Activated CD4-positive, alpha-beta T cell treated with anti-CD3 and anti-CD28 coated beads for 36 hours (primary cell): ENCODE measurements around the gene GLT6D1. TPM values are rescaled to one million over a fixed set of nuclear protein-coding genes. Genes with fewer than 3 reads are reported as not detected.

Experiments
- ATAC-seq: fragments of 200-7000 bp; cut with Tn5 transposase; one replicate; pipeline ENCODE4 v1.10.0; 2021; ENCODE audit warnings: mild to moderate bottlenecking, moderate library complexity
- CTCF ChIA-PET: fragments of 350-600 bp; sonication (Branson Sonifier 250); formaldehyde crosslinking; loops from one replicate; lab custom pipeline; 2021; ENCODE audit warnings: antibody characterized with exemption; lab: Charles Lee
- POLR2A ChIA-PET: fragments of 350-600 bp; sonication (Branson Sonifier 250); formaldehyde crosslinking; loops from one replicate; lab custom pipeline; 2021; ENCODE audit warnings: antibody characterized with exemption, inconsistent platforms; lab: Charles Lee
- DNase-seq: peaks from one replicate; pipeline ENCODE4 v3.0.0-alpha.2; 2020
- H3K27ac Mint-ChIP-seq: one replicate; pipeline ENCODE4 v1.8.0; 2021; ENCODE audit warnings: mixed read lengths
- H3K27me3 Mint-ChIP-seq: one replicate; pipeline ENCODE4 v1.8.0; 2021; ENCODE audit warnings: mixed read lengths
- H3K36me3 Mint-ChIP-seq: one replicate; pipeline ENCODE4 v1.8.0; 2021; ENCODE audit warnings: low read depth, mixed read lengths
- H3K4me1 Mint-ChIP-seq: one replicate; pipeline ENCODE4 v1.8.0; 2021; ENCODE audit warnings: mixed read lengths
- H3K4me3 Mint-ChIP-seq: one replicate; pipeline ENCODE4 v1.8.0; 2021; ENCODE audit warnings: mild to moderate bottlenecking, moderate library complexity, mixed read lengths
- H3K9me3 Mint-ChIP-seq: one replicate; pipeline ENCODE4 v1.8.0; 2021; ENCODE audit warnings: low read depth, mixed read lengths
- intact Hi-C, 2 experiments: fragments of 100-400 bp; cut with DNase I in 1 of 2; cut with micrococcal nuclease in 1 of 2; formaldehyde crosslinking; loops; one replicate each; pipeline versions ENCODE4 v1.14.2 to v1.15.1; 2022 to 2024; cut with DNase I, micrococcal nuclease
- total RNA-seq, 2 experiments: library from RNA; stranded (reverse); gene quantifications; one replicate each; pipeline ENCODE4 v1.2.3, GENCODE V29; 2021

GLT6D1 gene, protein sequence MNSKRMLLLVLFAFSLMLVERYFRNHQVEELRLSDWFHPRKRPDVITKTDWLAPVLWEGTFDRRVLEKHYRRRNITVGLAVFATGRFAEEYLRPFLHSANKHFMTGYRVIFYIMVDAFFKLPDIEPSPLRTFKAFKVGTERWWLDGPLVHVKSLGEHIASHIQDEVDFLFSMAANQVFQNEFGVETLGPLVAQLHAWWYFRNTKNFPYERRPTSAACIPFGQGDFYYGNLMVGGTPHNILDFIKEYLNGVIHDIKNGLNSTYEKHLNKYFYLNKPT
- total RNA-seq: not detected

DNA sequence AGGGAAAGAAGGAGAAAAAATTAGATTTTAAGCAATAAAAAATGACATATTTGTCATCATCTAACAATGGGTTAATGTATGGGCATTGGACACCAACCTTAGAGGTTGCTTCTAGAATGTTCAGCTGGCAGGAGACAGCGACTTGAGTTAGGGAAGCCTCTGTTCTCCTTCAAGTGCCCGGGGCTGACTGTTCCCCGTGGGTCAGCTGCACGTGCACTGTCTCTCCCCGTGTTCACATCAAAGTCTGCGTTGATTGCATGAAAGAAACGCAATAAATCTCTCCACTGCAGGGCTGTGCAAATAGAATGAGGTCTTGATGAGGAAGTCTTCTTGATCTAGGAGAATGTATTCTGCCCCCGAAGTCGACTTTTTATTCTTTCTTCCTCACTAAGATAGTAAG lies at the start of gene GLT6D1:
TSS of gene GLT6D1 (minus strand) at position 345 of the 400 bp plus-strand sequence. CDS start 353 bp downstream, outside the sequence.
- POLR2A ChIA-PET: no interaction called here
- no peak within 1 kb of the TSS for H3K4me3 Mint-ChIP-seq
- no peaks in the 10 kb centered on the region for H3K4me1 Mint-ChIP-seq
- H3K9me3 Mint-ChIP-seq: peaks cover 7% of the 10 kb centered on the region
- DNase-seq (no peak), ATAC-seq (no peak)
- CTCF ChIA-PET: interaction anchor here (0.6 kb wide), 1 partner anchor 203 kb away, joined by 3 read pairs; no protein-coding TSS in a partner anchor
- H3K27me3 Mint-ChIP-seq: peaks cover 25% of the 10 kb centered on the region
- no peaks in the 10 kb centered on the region for H3K36me3 Mint-ChIP-seq
- no peak within 1 kb of the TSS for H3K27ac Mint-ChIP-seq
- intact Hi-C loops: no loop called here

DNA sequence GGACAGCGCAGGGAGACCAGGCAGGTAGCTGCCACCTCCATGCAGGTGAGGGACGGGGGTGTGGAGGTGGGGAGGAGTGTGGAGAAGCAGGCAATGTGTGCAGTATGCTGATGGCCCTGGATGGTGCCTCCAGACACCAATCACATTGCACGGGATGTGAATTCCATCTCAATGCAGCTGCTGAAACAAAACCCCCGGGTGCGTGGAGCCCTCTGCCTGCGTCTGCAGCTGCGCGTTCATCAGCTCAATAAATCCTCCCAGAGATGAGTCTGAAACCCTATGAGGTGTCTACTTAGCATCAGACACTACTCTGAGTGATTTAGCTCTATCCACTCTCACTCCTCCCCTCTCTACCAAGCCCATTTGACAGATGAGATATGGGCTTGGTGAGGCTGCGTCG lies 49.7 kb upstream of the GLT6D1 start:
- no peak overlapping the region for H3K27ac Mint-ChIP-seq
- no peaks in the 10 kb centered on the region for H3K27me3 Mint-ChIP-seq
- ChIA-PET POLR2A (no interaction called here), CTCF (no interaction called here)
- H3K9me3 Mint-ChIP-seq: no peaks in the 10 kb centered on the region
- H3K4me1 Mint-ChIP-seq: no peaks in the 10 kb centered on the region
- H3K4me3 Mint-ChIP-seq: no peak overlapping the region
- H3K36me3 Mint-ChIP-seq: no peaks in the 10 kb centered on the region
- ATAC-seq (no peak), DNase-seq (no peak)
- intact Hi-C loops: no loop called here

DNA sequence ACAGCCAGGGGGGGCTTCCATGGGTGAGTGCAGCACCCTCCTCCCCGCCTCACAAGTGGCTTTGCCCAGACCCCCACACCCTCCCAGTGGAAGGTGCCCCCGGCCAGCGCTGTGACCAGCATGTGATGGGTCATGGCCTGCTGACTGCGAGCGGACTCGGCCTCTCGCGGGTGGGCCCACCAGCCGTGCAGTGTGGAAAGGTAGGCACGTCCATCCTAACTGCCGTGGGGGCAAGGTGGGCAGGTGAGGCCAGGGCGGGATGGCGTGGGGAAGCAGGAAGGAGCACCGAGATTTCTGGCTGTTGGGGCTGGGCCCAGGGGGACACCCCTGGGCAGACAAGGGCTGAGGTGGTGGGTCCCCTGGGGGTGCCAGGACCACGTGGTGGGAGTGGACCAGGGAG lies 47.9 kb upstream of the GLT6D1 start:
- H3K9me3 Mint-ChIP-seq: no peaks in the 10 kb centered on the region
- intact Hi-C loops: no loop called here
- no peaks in the 10 kb centered on the region for H3K36me3 Mint-ChIP-seq
- peaks cover 2% of the 10 kb centered on the region for H3K27me3 Mint-ChIP-seq
- ATAC-seq (no peak), DNase-seq (no peak)
- no peak overlapping the region for H3K27ac Mint-ChIP-seq
- H3K4me1 Mint-ChIP-seq: no peaks in the 10 kb centered on the region
- ChIA-PET POLR2A (no interaction called here), CTCF (no interaction called here)
- H3K4me3 Mint-ChIP-seq: no peak overlapping the region

DNA sequence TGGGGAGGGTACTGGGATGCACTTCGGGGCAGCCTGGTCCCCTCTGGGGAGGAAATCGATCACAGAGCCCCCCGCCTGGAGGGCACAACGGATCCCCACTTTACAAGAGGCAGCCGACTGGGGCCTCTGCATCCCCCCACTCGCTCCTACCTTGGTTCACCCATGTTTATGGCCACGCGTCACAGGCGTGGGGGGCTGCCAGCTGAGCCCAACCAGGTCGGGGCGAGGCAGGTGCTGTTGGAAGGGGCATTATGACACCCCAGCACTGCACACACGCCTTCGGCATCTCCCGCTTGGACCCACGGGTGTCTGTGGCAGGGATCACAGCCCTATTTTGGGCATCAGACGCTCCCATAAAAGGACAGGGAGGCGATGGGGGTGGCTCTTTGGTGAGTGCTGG lies 45.4 kb upstream of the GLT6D1 start:
- Mint-ChIP-seq H3K36me3 (no peaks in the 10 kb centered on the region), H3K27ac (no peak overlapping the region), H3K4me3 (no peak overlapping the region), H3K9me3 (no peaks in the 10 kb centered on the region), H3K27me3 (peaks cover 2% of the 10 kb centered on the region), H3K4me1 (no peaks in the 10 kb centered on the region)
- ATAC-seq: no peak
- POLR2A ChIA-PET: no interaction called here
- intact Hi-C loops: no loop called here
- CTCF ChIA-PET: no interaction called here
- no peak for DNase-seq

DNA sequence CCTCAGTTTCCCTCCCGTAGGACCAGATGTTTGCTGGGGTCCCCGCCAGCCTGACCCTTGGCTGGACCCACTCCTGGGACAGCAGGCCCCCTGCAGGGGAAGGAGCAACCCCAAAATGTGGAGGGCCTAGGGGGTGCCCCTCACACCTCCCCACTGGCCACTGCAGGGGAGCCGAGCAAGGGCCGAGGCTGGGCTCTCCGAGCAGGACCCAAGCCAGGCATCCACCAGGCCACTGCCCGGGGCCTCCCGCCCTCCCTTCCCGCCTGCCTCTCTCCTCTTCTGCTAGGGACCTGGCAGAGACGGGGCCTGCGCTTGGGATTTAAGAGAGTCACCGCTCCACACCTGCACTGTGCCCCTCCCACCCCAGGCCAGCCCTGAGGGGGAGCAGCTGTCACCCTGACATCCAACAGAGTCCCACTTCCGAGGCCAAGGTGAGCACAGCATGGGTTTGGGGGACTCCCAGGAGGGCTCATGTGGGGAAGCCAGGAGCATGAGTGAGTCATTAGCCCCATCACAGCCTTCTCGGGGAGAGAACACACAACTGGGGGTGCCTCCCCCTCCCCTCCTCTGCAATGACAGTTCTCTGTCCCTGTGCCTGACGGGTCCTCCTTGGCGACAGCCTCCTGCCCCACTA lies 44.2 kb upstream of the GLT6D1 start:
- DNase-seq: no peak
- CTCF ChIA-PET: no interaction called here
- H3K9me3 Mint-ChIP-seq: no peaks in the 10 kb centered on the region

DNA sequence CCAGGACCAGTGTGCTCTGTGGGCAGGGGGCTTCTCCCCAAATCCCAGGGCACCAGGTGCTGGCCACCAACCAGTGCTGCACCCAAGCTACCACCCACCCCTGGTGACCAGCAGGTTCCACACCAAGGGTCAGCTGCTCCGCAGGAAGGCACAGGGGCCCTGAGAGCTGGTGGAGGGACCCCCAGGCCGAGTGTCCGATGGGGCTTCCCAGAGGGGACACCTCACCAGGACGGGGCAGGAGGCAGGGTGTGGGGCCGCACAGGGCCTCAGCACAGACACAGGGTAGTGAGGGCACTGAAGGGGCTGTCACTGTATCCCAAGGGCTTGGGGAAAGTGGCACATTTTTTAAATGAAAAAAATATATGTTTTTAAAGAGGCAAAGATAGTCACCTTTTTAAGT lies 41.8 kb upstream of the GLT6D1 start:
- H3K4me1 Mint-ChIP-seq: no peaks in the 10 kb centered on the region
- ATAC-seq: no peak
- H3K36me3 Mint-ChIP-seq: no peaks in the 10 kb centered on the region

More for the DNA sequence above, 44.2 kb upstream of the GLT6D1 start:
- no peak for ATAC-seq
- peaks cover 2% of the 10 kb centered on the region for H3K27me3 Mint-ChIP-seq
- H3K4me3 Mint-ChIP-seq: no peak overlapping the region
- intact Hi-C loops: no loop called here
- no peak overlapping the region for H3K27ac Mint-ChIP-seq
- no peaks in the 10 kb centered on the region for H3K36me3 Mint-ChIP-seq
- POLR2A ChIA-PET: no interaction called here
- no peaks in the 10 kb centered on the region for H3K4me1 Mint-ChIP-seq

DNA sequence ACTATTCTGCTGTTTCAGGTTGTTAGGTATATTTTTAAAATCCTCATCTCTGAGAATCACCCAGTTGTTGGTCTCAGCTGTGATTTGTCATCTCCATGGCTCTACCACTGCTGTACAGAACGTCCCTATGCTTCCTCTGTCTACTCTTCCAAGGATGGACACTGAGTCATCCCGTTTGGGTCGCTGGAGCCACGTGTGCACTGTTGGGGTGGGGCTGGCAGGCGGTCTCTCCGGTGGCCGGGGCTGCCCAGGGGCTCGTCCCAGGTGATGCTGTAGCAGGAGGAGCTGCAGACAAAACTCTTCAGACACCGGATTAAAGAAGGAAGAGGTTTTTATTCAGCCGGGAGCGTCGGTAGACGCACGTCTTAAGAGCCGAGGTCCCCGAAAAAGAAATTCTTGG lies 40.7 kb upstream of the GLT6D1 start:
- Mint-ChIP-seq H3K27ac (no peak overlapping the region), H3K27me3 (peaks cover 2% of the 10 kb centered on the region), H3K36me3 (no peaks in the 10 kb centered on the region), H3K4me1 (no peaks in the 10 kb centered on the region), H3K4me3 (no peak overlapping the region), H3K9me3 (no peaks in the 10 kb centered on the region)
- intact Hi-C loops: no loop called here
- ATAC-seq: no peak
- ChIA-PET POLR2A (no interaction called here), CTCF (no interaction called here)
- no peak for DNase-seq

More for the DNA sequence above, 41.8 kb upstream of the GLT6D1 start:
- peaks cover 2% of the 10 kb centered on the region for H3K27me3 Mint-ChIP-seq
- no peak overlapping the region for H3K4me3 Mint-ChIP-seq
- no peak overlapping the region for H3K27ac Mint-ChIP-seq
- POLR2A ChIA-PET: no interaction called here
- intact Hi-C loops: no loop called here
- no peaks in the 10 kb centered on the region for H3K9me3 Mint-ChIP-seq
- CTCF ChIA-PET: no interaction called here
- no peak for DNase-seq

DNA sequence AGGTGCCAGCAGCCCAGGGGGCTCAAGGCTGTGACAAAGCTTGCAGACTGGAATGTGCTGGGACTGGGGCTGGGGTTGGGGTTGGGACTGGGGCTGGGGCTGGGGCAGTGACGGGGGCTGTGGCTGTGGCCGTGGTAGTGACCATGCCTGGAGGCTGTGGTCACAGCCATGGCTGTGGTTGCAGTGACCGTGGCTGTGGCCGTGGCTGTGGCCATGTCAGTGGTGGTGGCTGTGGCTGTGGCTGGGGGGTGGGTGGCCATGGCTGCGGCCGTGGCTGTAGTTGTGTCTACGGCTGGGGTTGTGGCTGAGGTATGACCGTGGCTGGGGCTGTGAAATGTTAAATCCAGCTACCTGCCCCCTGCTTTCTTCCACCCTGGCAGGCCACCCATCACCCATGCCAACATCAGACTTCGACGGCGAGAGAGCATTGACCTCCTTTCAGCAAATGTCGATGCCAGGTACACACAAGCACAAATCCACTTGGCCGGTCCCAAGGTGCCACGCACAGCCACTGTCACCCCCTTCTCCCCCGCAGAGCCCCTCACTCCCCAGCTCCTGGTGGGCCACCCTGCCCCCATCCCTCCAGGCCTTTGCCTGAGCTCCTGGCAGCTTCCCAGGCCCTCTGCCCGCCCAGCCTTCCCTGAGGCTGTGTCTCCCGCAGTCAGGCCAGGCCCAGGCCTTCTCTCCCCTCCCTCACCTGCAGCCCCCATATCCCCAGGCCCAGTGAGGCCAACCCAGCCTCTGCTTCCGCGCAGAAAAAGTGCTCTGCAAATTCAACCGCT lies 39.1 kb upstream of the GLT6D1 start:
- H3K4me3 Mint-ChIP-seq: no peak overlapping the region
- no peak for ATAC-seq
- DNase-seq: no peak
- H3K27me3 Mint-ChIP-seq: peaks cover 2% of the 10 kb centered on the region
- no peaks in the 10 kb centered on the region for H3K9me3 Mint-ChIP-seq
- POLR2A ChIA-PET: no interaction called here
- no peaks in the 10 kb centered on the region for H3K4me1 Mint-ChIP-seq
- CTCF ChIA-PET: no interaction called here
- H3K36me3 Mint-ChIP-seq: no peaks in the 10 kb centered on the region
- intact Hi-C loops: no loop called here
- H3K27ac Mint-ChIP-seq: no peak overlapping the region

DNA sequence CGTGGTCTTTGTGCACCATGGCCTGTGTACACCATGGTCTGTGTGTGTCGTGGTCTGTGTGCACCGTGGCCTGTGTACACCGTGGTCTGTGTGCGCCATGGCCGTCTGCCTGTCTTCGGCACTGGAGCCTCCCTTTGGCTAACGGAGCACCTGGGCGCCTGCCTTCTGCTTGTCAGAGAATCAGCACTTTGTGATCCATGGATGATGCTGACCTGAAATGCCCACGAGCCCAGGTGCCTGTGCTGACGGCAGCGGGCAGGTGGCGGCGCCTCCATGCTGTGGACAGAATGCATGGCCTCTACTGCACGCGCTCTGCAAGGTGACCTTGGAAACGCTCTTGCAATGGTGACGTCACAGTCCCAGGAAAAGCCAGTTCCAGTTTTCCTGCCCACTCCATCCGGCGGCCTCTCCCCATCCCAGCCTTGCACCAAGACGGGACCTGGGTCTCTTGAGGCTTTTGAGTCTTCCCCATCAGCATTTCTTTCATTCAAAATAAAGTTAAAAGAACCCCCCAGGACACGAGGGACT lies 38.4 kb upstream of the GLT6D1 start:
- DNase-seq: no peak
- Mint-ChIP-seq H3K27ac (no peak overlapping the region), H3K4me1 (no peaks in the 10 kb centered on the region), H3K4me3 (no peak overlapping the region), H3K36me3 (no peaks in the 10 kb centered on the region), H3K27me3 (no peaks in the 10 kb centered on the region), H3K9me3 (no peaks in the 10 kb centered on the region)
- ChIA-PET POLR2A (no interaction called here), CTCF (interaction anchor here (1.4 kb wide), 1 partner anchor 77 kb away, joined by 3 read pairs; no protein-coding TSS in a partner anchor)
- intact Hi-C loops: no loop called here
- no peak for ATAC-seq

DNA sequence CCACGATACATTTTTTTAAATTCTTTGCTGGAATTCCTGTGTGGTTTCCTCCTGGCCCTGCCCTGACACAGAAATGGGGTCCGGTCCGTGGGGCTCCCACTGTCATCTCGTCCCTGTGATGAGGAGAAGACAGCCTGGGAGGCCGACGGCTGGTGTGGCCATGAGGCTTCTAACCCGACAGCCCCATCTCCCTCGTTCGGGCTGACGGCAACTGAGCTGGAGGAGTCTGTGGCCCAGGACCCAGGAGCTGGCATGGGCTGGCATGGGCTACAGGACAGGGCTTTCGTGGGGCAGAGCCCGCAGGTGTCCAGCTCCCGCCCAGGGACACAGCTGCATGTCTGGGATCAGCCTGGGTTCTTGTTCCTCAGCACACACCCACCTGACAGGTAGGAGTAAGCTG lies 37.6 kb upstream of the GLT6D1 start:
- CTCF ChIA-PET: interaction anchor here (0.6 to 1.4 kb wide), 2 partner anchors 76 to 574 kb away, joined by 3 to 4 read pairs; no protein-coding TSS in a partner anchor
- peaks cover 2% of the 10 kb centered on the region for H3K27me3 Mint-ChIP-seq
- POLR2A ChIA-PET: no interaction called here
- H3K9me3 Mint-ChIP-seq: no peaks in the 10 kb centered on the region
- no peaks in the 10 kb centered on the region for H3K36me3 Mint-ChIP-seq
- no peak for DNase-seq
- ATAC-seq: no peak
- no peak overlapping the region for H3K27ac Mint-ChIP-seq
- H3K4me3 Mint-ChIP-seq: no peak overlapping the region
- intact Hi-C loops: no loop called here
- H3K4me1 Mint-ChIP-seq: no peaks in the 10 kb centered on the region

DNA sequence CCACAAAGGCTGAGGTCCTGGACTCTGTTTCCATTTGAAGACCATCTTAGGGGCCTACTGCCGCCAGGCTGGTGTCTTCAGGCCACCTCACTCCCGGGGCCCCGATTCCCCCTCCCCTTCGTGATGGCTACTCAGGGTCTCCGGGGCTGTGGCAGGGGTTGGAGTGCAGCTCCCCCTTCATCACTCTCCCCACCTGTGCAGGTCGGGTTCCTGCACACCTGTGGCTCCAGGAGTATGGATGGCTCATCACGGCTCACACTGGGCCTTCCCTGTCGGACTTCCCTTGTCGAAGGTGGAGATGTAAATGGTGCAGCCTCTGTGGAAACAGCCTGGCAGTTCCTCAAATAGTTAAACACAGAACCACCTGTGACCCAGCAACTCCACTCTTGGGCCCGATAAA lies 35.6 kb upstream of the GLT6D1 start:
- ChIA-PET CTCF (no interaction called here), POLR2A (no interaction called here)
- H3K27ac Mint-ChIP-seq: no peak overlapping the region
- no peak overlapping the region for H3K4me3 Mint-ChIP-seq
- no peak for DNase-seq
- peaks cover 2% of the 10 kb centered on the region for H3K27me3 Mint-ChIP-seq
- ATAC-seq: no peak
- H3K36me3 Mint-ChIP-seq: no peaks in the 10 kb centered on the region
- no peaks in the 10 kb centered on the region for H3K9me3 Mint-ChIP-seq
- intact Hi-C loops: no loop called here
- H3K4me1 Mint-ChIP-seq: no peaks in the 10 kb centered on the region
